ENCODE measurements around the gene SH3PXD2B.
A peak's percentile ranks its signal among the peaks of the same experiment; 100 is the strongest.

Gene SH3PXD2B

GRCh38 chr5:172454358-172455086, at the start of gene SH3PXD2B:
Gene SH3PXD2B, minus strand, starts transcription at chr5:172454525. Its CDS starts 173 bp downstream, at chr5:172454352.
- Histone ChIP-seq H3K4me3 (ENCODE audit: low read length) (peak within 1 kb of the TSS; percentile 63), H3K27me3 (ENCODE audit: control insufficient read depth, insufficient read depth, low read length) (no peaks in the 10 kb centered on the region), H3K4me1 (ENCODE audit: control insufficient read depth, insufficient read depth, low read length) (peaks cover 31% of the 10 kb centered on the region), H3K27ac (ENCODE audit: low read depth, low read length) (peak within 1 kb of the TSS; percentile 77), H3K36me3 (ENCODE audit: control insufficient read depth, insufficient read depth, low read length) (no peaks in the 10 kb centered on the region), H3K9ac (ENCODE audit: low read length) (peak within 1 kb of the TSS; percentile 45)

- Histone ChIP-seq H3K27ac (ENCODE audit: low read depth, low read length) (no peak overlapping the region), H3K36me3 (ENCODE audit: control insufficient read depth, insufficient read depth, low read length) (no peaks in the 10 kb centered on the region)
Measured at GRCh38 chr5:172502969-172503368, 48.6 kb upstream of the SH3PXD2B start.

GRCh38 chr5:172502410-172502809, 48.1 kb upstream of the SH3PXD2B start:
- Histone ChIP-seq H3K9ac (ENCODE audit: low read length) (no peak overlapping the region), H3K4me3 (ENCODE audit: low read length) (no peak overlapping the region), H3K4me1 (ENCODE audit: control insufficient read depth, insufficient read depth, low read length) (peaks cover 5% of the 10 kb centered on the region), H3K27me3 (ENCODE audit: control insufficient read depth, insufficient read depth, low read length) (no peaks in the 10 kb centered on the region), H3K27ac (ENCODE audit: low read depth, low read length) (no peak overlapping the region), H3K36me3 (ENCODE audit: control insufficient read depth, insufficient read depth, low read length) (no peaks in the 10 kb centered on the region)

More at GRCh38 chr5:172502969-172503368, 48.6 kb upstream of the SH3PXD2B start:
- H3K4me1 ChIP-seq (ENCODE audit: control insufficient read depth, insufficient read depth, low read length) = peaks cover 5% of the 10 kb centered on the region
- H3K4me3 ChIP-seq (ENCODE audit: low read length) = no peak overlapping the region
- no peaks in the 10 kb centered on the region for H3K27me3 ChIP-seq (ENCODE audit: control insufficient read depth, insufficient read depth, low read length)
- H3K9ac ChIP-seq (ENCODE audit: low read length) = no peak overlapping the region

GRCh38 chr5:172501708-172502320, 47.5 kb upstream of the SH3PXD2B start:
- H3K27me3 ChIP-seq (ENCODE audit: control insufficient read depth, insufficient read depth, low read length) = no peaks in the 10 kb centered on the region
- no peak overlapping the region for H3K4me3 ChIP-seq (ENCODE audit: low read length)
- no peak overlapping the region for H3K9ac ChIP-seq (ENCODE audit: low read length)
- no peaks in the 10 kb centered on the region for H3K36me3 ChIP-seq (ENCODE audit: control insufficient read depth, insufficient read depth, low read length)
- H3K27ac ChIP-seq (ENCODE audit: low read depth, low read length) = no peak overlapping the region
- peaks cover 5% of the 10 kb centered on the region for H3K4me1 ChIP-seq (ENCODE audit: control insufficient read depth, insufficient read depth, low read length)

GRCh38 chr5:172499287-172499686, 45.0 kb upstream of the SH3PXD2B start:
- Histone ChIP-seq H3K36me3 (ENCODE audit: control insufficient read depth, insufficient read depth, low read length) (no peaks in the 10 kb centered on the region), H3K9ac (ENCODE audit: low read length) (no peak overlapping the region), H3K4me3 (ENCODE audit: low read length) (no peak overlapping the region), H3K27me3 (ENCODE audit: control insufficient read depth, insufficient read depth, low read length) (no peaks in the 10 kb centered on the region), H3K4me1 (ENCODE audit: control insufficient read depth, insufficient read depth, low read length) (peaks cover 1% of the 10 kb centered on the region), H3K27ac (ENCODE audit: low read depth, low read length) (no peak overlapping the region)

- Histone ChIP-seq H3K4me1 (ENCODE audit: control insufficient read depth, insufficient read depth, low read length) (no peaks in the 10 kb centered on the region), H3K9ac (ENCODE audit: low read length) (no peak overlapping the region), H3K27me3 (ENCODE audit: control insufficient read depth, insufficient read depth, low read length) (no peaks in the 10 kb centered on the region), H3K27ac (ENCODE audit: low read depth, low read length) (no peak overlapping the region), H3K4me3 (ENCODE audit: low read length) (no peak overlapping the region), H3K36me3 (ENCODE audit: control insufficient read depth, insufficient read depth, low read length) (no peaks in the 10 kb centered on the region)
Measured at GRCh38 chr5:172498431-172499129, 44.3 kb upstream of the SH3PXD2B start.

- no peak overlapping the region for H3K27ac ChIP-seq (ENCODE audit: low read depth, low read length)
- H3K4me1 ChIP-seq (ENCODE audit: control insufficient read depth, insufficient read depth, low read length) = no peaks in the 10 kb centered on the region
- no peak overlapping the region for H3K4me3 ChIP-seq (ENCODE audit: low read length)
- no peak overlapping the region for H3K9ac ChIP-seq (ENCODE audit: low read length)
- H3K36me3 ChIP-seq (ENCODE audit: control insufficient read depth, insufficient read depth, low read length) = no peaks in the 10 kb centered on the region
- no peaks in the 10 kb centered on the region for H3K27me3 ChIP-seq (ENCODE audit: control insufficient read depth, insufficient read depth, low read length)
Measured at GRCh38 chr5:172497591-172498255, 43.4 kb upstream of the SH3PXD2B start.

- Histone ChIP-seq H3K4me1 (ENCODE audit: control insufficient read depth, insufficient read depth, low read length) (no peaks in the 10 kb centered on the region), H3K9ac (ENCODE audit: low read length) (no peak overlapping the region), H3K27ac (ENCODE audit: low read depth, low read length) (no peak overlapping the region), H3K36me3 (ENCODE audit: control insufficient read depth, insufficient read depth, low read length) (no peaks in the 10 kb centered on the region), H3K4me3 (ENCODE audit: low read length) (no peak overlapping the region), H3K27me3 (ENCODE audit: control insufficient read depth, insufficient read depth, low read length) (no peaks in the 10 kb centered on the region)
Measured at GRCh38 chr5:172496671-172497371, 42.5 kb upstream of the SH3PXD2B start.

GRCh38 chr5:172494630-172495505, 40.5 kb upstream of the SH3PXD2B start:
- Histone ChIP-seq H3K36me3 (ENCODE audit: control insufficient read depth, insufficient read depth, low read length) (no peaks in the 10 kb centered on the region), H3K27ac (ENCODE audit: low read depth, low read length) (no peak overlapping the region), H3K4me3 (ENCODE audit: low read length) (no peak overlapping the region), H3K9ac (ENCODE audit: low read length) (no peak overlapping the region), H3K27me3 (ENCODE audit: control insufficient read depth, insufficient read depth, low read length) (no peaks in the 10 kb centered on the region), H3K4me1 (ENCODE audit: control insufficient read depth, insufficient read depth, low read length) (no peaks in the 10 kb centered on the region)

GRCh38 chr5:172493906-172494305, 39.6 kb upstream of the SH3PXD2B start:
- Histone ChIP-seq H3K4me3 (ENCODE audit: low read length) (no peak overlapping the region), H3K27ac (ENCODE audit: low read depth, low read length) (no peak overlapping the region), H3K9ac (ENCODE audit: low read length) (no peak overlapping the region), H3K36me3 (ENCODE audit: control insufficient read depth, insufficient read depth, low read length) (no peaks in the 10 kb centered on the region), H3K4me1 (ENCODE audit: control insufficient read depth, insufficient read depth, low read length) (no peaks in the 10 kb centered on the region), H3K27me3 (ENCODE audit: control insufficient read depth, insufficient read depth, low read length) (no peaks in the 10 kb centered on the region)

GRCh38 chr5:172493461-172493860, 39.1 kb upstream of the SH3PXD2B start:
- Histone ChIP-seq H3K27ac (ENCODE audit: low read depth, low read length) (no peak overlapping the region), H3K9ac (ENCODE audit: low read length) (no peak overlapping the region), H3K4me1 (ENCODE audit: control insufficient read depth, insufficient read depth, low read length) (no peaks in the 10 kb centered on the region), H3K27me3 (ENCODE audit: control insufficient read depth, insufficient read depth, low read length) (no peaks in the 10 kb centered on the region), H3K36me3 (ENCODE audit: control insufficient read depth, insufficient read depth, low read length) (no peaks in the 10 kb centered on the region), H3K4me3 (ENCODE audit: low read length) (no peak overlapping the region)

Data from rectal smooth muscle tissue (tissue), 1 donor.